Psoas muscle (tissue), 8 donors: ENCODE measurements around the gene DLX1. TPM values are rescaled to one million over a fixed set of nuclear protein-coding genes. Genes with fewer than 3 reads are reported as not detected.
"Not testable (repeated sequence)": the region's sequence is repeated elsewhere in the genome, so short reads cannot be mapped to it uniquely, and the experiment has no call there.

ENCODE experiments used
- ATAC-seq, 4 donors: fragments of 200-7000 bp; cut with Tn5 transposase; one replicate each; pipeline ENCODE4 v1.9.1; 2020; ENCODE audit warnings: moderate library complexity in 3 of 4, mild to moderate bottlenecking in 2 of 4
- DNase-seq, 2 donors: peaks; one replicate each; pipeline ENCODE4 v3.0.0-alpha.2; 2020
- H3K27ac ChIP-seq: fragments of 200-600 bp; one replicate; pipeline ENCODE4 v1.8.0; 2022
- H3K27me3 ChIP-seq, 3 donors: fragments of 200-600 bp in 1 of 3; one replicate each; pipeline versions ENCODE4 v1.6.1 to v1.8.0; 2013 to 2022; ENCODE audit warnings: low read length in 2 of 3, mild to moderate bottlenecking in 2 of 3, moderate library complexity in 1 of 3; ENCODE audit not compliant: insufficient read depth in 3 of 3
- H3K36me3 ChIP-seq, 2 donors: fragments of 200-600 bp in 1 of 2; one replicate each; pipeline versions ENCODE4 v1.6.1 to v1.8.0; 2013 to 2022; ENCODE audit warnings: low read depth in 1 of 2, mild to moderate bottlenecking in 1 of 2, moderate library complexity in 1 of 2; ENCODE audit not compliant: insufficient read depth in 1 of 2
- H3K4me1 ChIP-seq: fragments of 200-600 bp; one replicate; pipeline ENCODE4 v1.8.0; 2022
- H3K4me3 ChIP-seq: fragments of 200-600 bp; one replicate; pipeline ENCODE4 v1.8.0; 2022; ENCODE audit warnings: mild to moderate bottlenecking
- H3K9me3 ChIP-seq: fragments of 200-600 bp; one replicate; pipeline ENCODE4 v1.8.0; 2022
- CTCF ChIP-seq: fragments of 200-600 bp; IDR thresholded peaks from one replicate; pipeline ENCODE4 v1.8.0; 2022; ENCODE audit warnings: antibody characterized with exemption
- WGBS, 3 donors: extraction: QIAGEN DNeasy Blood & Tissue Kit; methylation state at CpG; one replicate each; pipeline versions ENCODE4 v1.1.6 to v1.1.7; 2013; 5-methylcytosine and 5-hydroxymethylcytosine counted together
- intact Hi-C, 2 donors: fragments of 100-400 bp; cut with DNase I; formaldehyde crosslinking; loops; one replicate each; pipeline versions ENCODE4 v1.11.0 to v1.14.2; 2022
- polyA plus RNA-seq, 3 donors: library from polyadenylated mRNA; stranded (reverse); fragments of 200-250 nt; gene quantifications; one replicate each; pipeline ENCODE4 v1.2.3, GENCODE V29; 2013
- total RNA-seq, 4 donors: library from RNA; stranded (reverse); fragmentation: NEBNext Ultra II Directional in 2 of 4; extraction: Animal tissue kit (Norgen Biotek cat#: 25700) in 2 of 4; gene quantifications; one replicate each; pipeline versions ENCODE4 v1.2.1 to v1.2.4, GENCODE V29; 2021 to 2023
- donor health status: healthy with polysubstance abuse.
- donor health status: DM: no; HTN: no; CAD: no; lungs with moderate emphysema.
- donor health status: Bipolar disorder and iron deficiency.
- donor health status: healthy.
- donor health status: DM: yes; HTN: yes; CAD: no.
- donor health status: DM: no; HTN: no; CAD: no.
- donor health status: DM: no; HTN: no; CAD: no.
- donor health status: DM: yes; HTN: yes; CAD: no.

DLX1 gene
- total and polyA plus RNA-seq, 7 donors: 0.03 to 0.28 (median 0.15) TPM; not detected in 2

GRCh38 chr2:172137109-172137508 lies 51.8 kb downstream of the DLX1 start:
- no peak for ATAC-seq
- Histone ChIP-seq H3K27me3 (peaks cover 0 to 4% (median 0%) of the 10 kb centered on the region in 3 donors), H3K4me1 (no peaks in the 10 kb centered on the region), H3K9me3 (no peaks in the 10 kb centered on the region), H3K27ac (no peak overlapping the region), H3K36me3 (no peaks in the 10 kb centered on the region), H3K4me3 (no peak overlapping the region)
- 66 to 81% (median 74%) methylated on average over 2 of the region's 2 CpGs for WGBS, 3 donors
- no peak for TF ChIP-seq CTCF
- intact Hi-C loops: loop anchor here in 1 of 2 donors (10.0 kb wide), 1 partner anchor 562 kb away; no protein-coding TSS in a partner anchor
- DNase-seq: no peak

- Histone ChIP-seq H3K27me3 (peaks cover 0 to 4% (median 0%) of the 10 kb centered on the region in 3 donors), H3K9me3 (no peaks in the 10 kb centered on the region), H3K4me3 (no peak overlapping the region), H3K4me1 (no peaks in the 10 kb centered on the region), H3K27ac (no peak overlapping the region), H3K36me3 (no peaks in the 10 kb centered on the region)
- intact Hi-C loops: loop anchor here in 1 of 2 donors (10.0 kb wide), 1 partner anchor 563 kb away; no protein-coding TSS in a partner anchor
- WGBS, 3 donors: 84 to 92% (median 88%) methylated on average over 2 of the region's 2 CpGs
- no peak for TF ChIP-seq CTCF
- DNase-seq (no peak), ATAC-seq (no peak)
Observed at GRCh38 chr2:172137943-172138342, 52.6 kb downstream of the DLX1 start.

GRCh38 chr2:172138727-172139126 lies 53.4 kb downstream of the DLX1 start:
- H3K9me3 ChIP-seq, H3K27ac ChIP-seq, H3K27me3 ChIP-seq, H3K4me3 ChIP-seq, DNase-seq, H3K36me3 ChIP-seq, H3K4me1 ChIP-seq, ATAC-seq: not testable (repeated sequence)
- intact Hi-C loops: loop anchor here in 1 of 2 donors (10.0 kb wide), 1 partner anchor 564 kb away; no protein-coding TSS in a partner anchor
- 68 to 91% (median 75%) methylated on average over 1 of the region's 1 CpG for WGBS, 3 donors

Other genes with a start within 250 kb of the DLX1 start
- gene SLC25A12, start 191.3 kb upstream of the DLX1 start, total RNA-seq: 10 to 100 TPM; 59.9 to 83.6 (median 70.3) TPM
- 10 to 100 TPM; 19.1 to 66.5 (median 46.3) TPM for gene SLC25A12, start 191.3 kb upstream of the DLX1 start, polyA plus RNA-seq
- gene HAT1, start 163.0 kb upstream of the DLX1 start, total RNA-seq: 10 to 100 TPM; 31.8 to 66.5 (median 44.5) TPM
- 10 to 100 TPM; 54.7 to 94.6 (median 60.9) TPM for gene HAT1, start 163.0 kb upstream of the DLX1 start, polyA plus RNA-seq
- 10 to 100 TPM in 2 of 4 donors, 1 to 10 TPM in 2; 8.0 to 10.1 (median 10.0) TPM for gene METAP1D, start 85.6 kb upstream of the DLX1 start, total RNA-seq
- gene METAP1D, start 85.6 kb upstream of the DLX1 start, polyA plus RNA-seq: 10 to 100 TPM in 1 of 3 donors, 1 to 10 TPM in 2; 6.3 to 12.4 (median 8.5) TPM
- not detected for gene DLX2, start 17.4 kb downstream of the DLX1 start, total RNA-seq
- gene DLX2, start 17.4 kb downstream of the DLX1 start, polyA plus RNA-seq: not detected